ENCODE results near the gene COP1.

COP1 gene

GRCh38 chr1:175947771-175948170, 259.3 kb downstream of the COP1 start:
- DNase-seq = no peak

DNA sequence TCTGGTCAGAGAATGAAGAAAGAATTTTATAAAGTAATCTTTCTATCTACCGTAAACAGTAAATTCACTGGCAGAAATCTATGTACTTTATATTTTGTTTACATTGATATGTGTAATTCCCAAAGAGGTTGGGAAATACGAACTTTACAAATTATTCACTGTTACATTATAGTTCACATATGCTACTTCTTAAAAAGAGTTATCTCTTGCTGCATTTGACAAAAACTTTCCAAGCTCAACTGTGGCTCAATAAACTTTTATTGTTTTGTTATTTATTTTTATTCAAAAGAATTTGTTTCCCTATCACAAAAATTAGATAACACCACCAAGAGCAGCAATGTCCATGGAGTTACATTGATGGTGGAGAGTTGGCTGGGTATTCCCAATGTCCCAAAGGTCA, 262.5 kb downstream of the COP1 start:
- DNase-seq = no peak

DNA sequence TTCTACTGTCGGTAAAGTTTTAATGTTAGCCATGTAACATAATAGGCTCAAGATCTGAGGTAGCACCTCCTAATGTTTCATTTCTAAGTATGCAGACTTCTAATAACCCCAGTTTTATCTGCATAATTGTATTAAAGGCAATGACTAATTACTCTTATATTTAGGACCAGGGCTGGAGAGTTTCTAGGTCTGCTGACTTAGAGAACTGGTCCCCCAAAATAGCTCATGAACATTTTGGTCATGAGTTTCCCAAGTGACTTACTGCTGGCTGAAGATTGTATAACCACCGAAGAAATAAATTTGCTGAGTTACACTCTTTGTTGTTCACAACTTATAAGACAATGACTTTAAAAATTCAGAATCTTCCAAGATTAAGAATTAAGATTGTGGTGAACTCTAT, 265.9 kb downstream of the COP1 start:
- no peak for DNase-seq

DNA sequence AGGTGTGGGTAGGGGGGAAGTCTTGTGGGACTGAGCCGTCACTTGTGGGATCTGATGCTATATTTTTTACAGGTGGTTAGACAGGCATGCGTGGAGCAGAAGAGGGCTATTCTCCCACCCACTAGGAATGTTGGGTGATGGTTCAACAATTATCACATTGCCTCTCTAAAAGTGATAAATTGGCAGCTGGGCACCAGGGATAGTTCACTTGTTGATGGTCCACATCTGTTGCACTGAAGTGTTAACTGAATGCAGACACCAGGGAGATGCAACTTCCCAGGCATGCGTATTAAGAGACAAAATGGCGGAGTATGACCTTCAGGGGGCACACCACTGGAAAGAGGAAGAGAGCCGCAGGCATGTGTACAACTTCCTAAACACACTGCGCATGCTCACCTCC, 270.4 kb downstream of the COP1 start:
- DNase-seq = no peak

- DNase-seq = no peak
Measured at GRCh38 chr1:175935566-175936115, 271.4 kb downstream of the COP1 start.

DNA sequence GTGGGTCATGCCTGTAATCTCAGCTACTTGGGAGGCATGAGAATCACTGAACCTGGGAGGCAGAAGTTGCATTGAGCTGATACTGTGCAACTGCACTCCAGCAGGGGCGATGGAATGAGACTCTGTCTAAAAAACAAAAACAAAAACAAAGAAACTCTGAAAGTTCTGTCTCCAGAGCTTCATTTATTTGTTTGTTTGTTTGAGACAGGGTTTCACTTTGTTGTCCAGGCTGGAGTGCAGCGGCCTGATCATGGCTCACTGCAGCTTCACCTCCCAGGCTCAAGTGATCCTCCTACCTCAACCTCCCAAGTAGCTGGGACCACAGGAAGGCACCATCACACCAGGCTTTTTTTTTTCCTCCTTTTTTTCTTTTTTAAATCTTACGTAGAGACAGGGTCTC, 271.9 kb downstream of the COP1 start:
- no peak for DNase-seq

- no peak for DNase-seq
Measured at GRCh38 chr1:175933801-175934200, 273.3 kb downstream of the COP1 start.

GRCh38 chr1:175927944-175928343, 279.1 kb downstream of the COP1 start:
- no peak for DNase-seq

DNA sequence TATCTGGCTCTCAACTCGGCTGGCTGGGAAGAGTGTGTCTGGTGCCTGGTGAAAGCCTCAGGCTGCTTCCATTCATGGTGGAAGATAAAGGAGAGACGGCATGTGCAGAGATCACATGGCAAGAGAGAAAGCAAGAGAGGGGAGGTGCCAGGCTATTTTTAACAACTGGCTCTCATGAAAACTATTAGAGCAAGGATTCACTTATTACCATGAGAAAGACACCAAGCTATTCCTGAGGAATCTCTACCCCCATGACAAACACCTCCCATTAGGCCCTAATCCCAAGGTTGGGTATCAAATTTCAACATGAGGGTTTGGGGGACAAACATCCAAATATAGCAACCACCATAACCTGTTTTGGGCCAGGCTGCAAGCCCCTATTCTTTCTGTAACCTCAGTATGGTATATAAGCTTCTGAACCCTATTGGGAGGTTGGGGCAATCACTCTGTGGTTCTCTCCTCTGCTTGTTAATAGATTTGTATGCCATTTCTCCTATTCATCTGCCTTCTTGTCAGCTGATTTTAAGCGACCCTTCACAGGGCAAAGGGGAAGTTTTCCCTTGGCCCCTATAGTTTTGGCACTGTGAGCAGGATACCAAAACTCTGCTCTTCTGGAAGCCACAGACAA, 284.7 kb downstream of the COP1 start:
- no peak for DNase-seq

DNA sequence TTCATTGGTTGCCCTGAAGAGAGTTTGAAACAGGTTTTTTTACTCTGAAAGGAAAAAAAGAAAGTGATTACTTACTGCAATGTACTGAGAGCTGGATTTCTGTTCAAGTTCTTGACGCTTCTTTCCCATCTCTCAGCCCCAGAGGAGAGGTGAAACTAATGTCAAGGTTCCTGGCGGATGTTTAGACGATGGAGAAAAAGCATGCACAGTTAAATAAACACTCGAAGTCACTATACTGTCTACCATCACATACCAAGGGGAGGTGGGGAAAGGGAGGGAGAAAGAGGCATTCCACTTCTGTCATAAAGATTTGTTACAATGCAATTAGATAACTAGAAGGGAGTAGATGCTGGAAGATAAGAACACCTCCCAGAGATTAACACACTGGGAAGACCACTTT, 286.7 kb downstream of the COP1 start:
- no peak for DNase-seq

DNA sequence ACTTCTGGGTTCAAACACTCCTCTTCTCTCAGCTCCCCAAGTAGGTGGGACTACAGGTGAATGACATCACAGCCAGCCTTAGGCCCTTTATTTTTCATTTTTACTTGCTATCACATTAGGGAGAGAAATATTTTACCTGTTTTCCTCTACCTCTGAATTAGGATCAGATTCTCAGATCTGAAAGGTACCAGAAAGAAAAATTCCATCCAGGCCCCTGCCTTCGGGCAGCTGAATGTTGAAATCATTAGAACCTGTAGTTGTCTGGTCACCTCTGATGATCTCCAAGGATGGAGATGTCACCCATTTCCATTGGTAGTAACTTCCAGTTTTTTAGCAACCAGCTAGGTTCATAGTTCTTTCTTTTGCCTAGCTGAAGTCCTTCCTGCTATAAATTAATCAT, 288.1 kb downstream of the COP1 start:
- DNase-seq = no peak

GRCh38 chr1:175918364-175918801, 288.7 kb downstream of the COP1 start:
- DNase-seq = no peak

GRCh38 chr1:175914115-175914514, 293.0 kb downstream of the COP1 start:
- DNase-seq = no peak

DNA sequence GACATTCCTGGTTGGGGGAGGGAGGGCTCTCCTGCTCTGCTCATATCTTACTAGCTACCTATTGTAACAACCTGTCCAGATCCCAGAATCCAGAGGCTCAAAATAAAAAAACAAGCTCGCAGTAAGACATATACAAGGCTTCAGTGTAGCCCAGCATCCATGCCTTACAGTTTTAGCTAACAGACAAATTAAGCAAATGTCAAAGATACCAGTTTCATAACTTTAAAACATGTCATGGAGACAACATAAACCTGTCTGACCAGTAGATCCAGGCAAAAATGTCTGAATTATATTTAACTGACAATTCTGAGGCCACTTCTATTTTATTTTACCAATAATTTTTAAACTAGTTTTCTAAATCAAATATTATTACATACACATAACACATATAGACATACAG, 295.9 kb downstream of the COP1 start:
- DNase-seq = no peak

DNA sequence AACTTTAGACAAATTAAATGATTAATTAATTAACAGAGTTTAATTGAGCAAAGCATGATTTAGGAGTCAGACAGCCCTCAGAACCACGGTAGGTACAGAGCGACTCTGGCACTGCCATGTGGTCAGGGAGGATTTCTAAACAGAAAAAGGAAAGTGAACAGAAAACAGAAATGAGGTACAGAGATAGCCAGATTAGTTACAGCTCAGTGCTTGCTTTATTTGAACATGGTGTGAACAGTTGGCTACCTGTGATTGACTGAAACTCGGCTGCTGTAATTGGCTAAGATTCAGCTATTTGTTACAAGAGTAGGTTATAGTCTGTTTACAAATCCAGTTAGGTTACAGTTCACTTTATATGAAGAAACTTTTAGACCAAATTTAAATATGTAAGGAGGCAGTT, 300.7 kb downstream of the COP1 start:
- no peak for DNase-seq

DNA sequence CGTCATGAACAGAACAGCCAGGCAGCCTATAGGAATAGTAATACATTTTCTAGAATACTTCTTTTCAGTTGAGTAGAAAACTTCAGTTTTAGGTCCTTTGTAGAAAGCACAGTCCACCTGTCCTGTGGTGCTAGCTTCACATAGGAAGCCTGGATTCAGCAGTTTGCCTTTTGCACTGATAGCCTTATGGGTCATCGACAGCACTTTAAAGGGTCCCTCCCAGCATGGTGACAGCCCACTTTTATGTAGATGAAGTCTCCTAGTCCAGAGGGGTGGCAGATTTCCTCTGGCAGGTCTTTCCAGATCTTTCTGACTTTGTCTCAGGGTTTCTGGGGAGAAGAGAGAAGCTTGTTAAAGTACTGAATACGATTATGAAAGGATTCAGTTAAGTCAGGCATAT, 302.3 kb downstream of the COP1 start:
- DNase-seq = no peak

DNA sequence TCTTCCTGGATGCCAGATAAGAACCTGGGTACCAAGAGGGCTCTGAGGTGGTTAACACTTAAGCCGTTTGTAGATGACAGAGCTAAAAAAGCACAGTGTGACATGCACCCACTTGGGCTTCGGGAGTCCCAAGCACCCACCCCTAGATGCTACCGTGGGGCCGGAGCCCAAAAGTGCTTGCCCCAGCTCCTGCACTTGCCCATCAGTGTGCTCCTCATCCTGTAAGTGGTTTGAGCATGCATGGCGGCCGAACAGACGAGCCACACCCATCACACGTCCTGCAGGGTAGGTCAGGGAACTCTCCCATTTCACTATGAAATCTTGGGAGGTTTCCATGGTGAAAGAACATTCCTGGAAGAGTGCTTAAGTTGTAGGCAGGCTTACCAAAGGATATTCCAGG, 304.8 kb downstream of the COP1 start:
- no peak for DNase-seq

- DNase-seq = no peak
Measured at GRCh38 chr1:175901076-175901836, 305.8 kb downstream of the COP1 start.

DNA sequence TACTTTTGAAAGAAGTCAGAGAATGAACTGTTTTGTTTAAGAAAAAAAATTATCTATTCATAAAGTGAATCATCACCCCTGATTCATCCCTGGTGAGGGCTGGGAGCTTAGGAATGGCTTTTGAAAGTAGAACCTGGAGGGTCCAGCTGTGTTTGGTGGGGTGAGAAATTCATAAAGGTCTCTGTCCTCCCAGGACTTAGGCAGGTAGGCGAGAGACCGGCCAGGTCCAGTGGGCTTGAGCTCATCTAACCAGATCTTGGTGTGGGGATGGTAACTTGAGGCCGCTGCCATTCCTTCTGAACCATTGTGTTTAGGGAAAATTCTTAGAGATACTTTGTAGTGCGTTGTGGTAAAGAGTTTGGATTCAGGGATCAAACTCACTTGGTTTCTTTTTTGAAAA, 306.9 kb downstream of the COP1 start:
- DNase-seq = no peak

GRCh38 chr1:175895966-175896365, 311.1 kb downstream of the COP1 start:
- no peak for DNase-seq
